ENCODE results near the gene GABRB3. TPM values are rescaled to one million over a fixed set of nuclear protein-coding genes. Genes with fewer than 3 reads are reported as not detected.

Gene GABRB3
- total RNA-seq, 2 experiments from 2014 or later, result 0.11 to 0.13 TPM

DNA sequence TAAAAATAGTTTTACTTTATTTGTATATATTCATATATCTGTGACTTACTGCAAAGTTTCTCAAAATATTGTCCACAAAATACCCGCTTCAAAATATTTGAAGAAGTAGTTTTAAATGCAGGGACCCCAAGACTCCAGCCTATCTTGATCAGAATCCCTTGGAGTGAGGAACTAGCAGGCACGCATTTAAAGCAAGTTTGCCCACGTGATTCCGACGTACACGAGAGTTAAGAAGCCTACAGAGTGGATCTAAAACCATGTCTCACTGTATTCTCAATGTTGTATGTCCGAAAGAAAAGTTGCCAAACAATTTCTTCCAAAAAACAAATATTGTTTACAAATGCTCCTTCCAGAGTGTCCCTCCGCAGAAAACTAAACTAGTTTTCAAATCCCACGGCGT, 1.7 kb downstream of the GABRB3 start:
- Mint-ChIP-seq H3K4me1 (ENCODE audit: low read depth) (peaks cover 2% of the 10 kb centered on the region), H3K36me3 (ENCODE audit: low read depth) (peaks cover 5% of the 10 kb centered on the region), H3K27me3 (ENCODE audit: low read depth) (peaks cover 16% of the 10 kb centered on the region), H3K27ac (no peak overlapping the region), H3K4me3 (no peak overlapping the region), H3K9me3 (ENCODE audit: insufficient read depth) (peaks cover 8% of the 10 kb centered on the region)
- ATAC-seq, result no peak
- CTCF ChIA-PET, result no interaction called here
- no peak for DNase-seq
- POLR2A ChIA-PET, result no interaction called here

DNA sequence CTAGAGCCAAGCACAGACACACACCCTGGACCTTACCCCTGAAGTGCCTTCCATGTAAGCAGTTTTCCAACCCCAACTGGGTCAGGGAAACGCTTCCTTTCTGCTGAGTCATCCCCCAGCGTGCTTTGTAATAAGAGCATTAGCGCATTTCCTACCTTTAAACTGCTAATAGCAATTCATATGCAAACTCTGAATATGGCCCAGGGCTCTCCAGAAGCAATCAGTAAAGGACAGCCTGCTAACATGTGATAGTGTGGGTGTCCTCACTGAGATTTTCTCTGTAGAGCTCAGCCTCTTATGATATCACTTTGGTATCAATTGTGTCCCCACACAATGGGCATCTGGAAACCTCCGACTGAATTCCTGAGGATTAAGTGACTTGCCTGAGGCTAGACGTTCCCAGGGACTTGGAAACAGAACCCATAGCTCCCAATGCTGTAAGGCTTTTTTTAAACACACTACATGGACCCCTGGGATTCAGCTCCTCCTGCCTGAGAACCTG, 5.6 kb downstream of the GABRB3 start:
- ChIA-PET CTCF (no interaction called here), POLR2A (no interaction called here)
- peaks cover 12% of the 10 kb centered on the region for H3K27me3 Mint-ChIP-seq (ENCODE audit: low read depth)

DNA sequence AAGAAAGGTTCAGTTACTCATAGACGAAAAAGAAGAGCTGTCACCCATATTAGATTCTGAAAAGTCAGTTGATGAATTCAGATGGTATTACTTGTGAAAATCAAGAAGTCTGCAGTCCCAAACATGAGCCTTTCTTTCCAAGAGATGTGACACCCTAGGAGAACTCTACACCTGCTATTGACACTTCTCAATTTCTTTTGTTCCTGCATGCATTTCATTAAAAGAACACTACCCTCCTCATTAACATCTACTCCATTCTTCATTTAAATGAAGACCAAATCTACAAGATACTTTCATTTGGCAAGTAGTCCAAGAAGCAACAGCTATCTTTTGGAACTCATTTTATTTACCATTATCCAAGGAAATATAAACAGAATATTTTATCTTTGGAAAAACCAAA, 6.6 kb downstream of the GABRB3 start:
- POLR2A ChIA-PET, result no interaction called here
- CTCF ChIA-PET, result no interaction called here
- H3K27me3 Mint-ChIP-seq (ENCODE audit: low read depth), result peaks cover 6% of the 10 kb centered on the region
- no peaks in the 10 kb centered on the region for H3K4me1 Mint-ChIP-seq (ENCODE audit: low read depth)
- DNase-seq, result no peak
- peaks cover 7% of the 10 kb centered on the region for H3K9me3 Mint-ChIP-seq (ENCODE audit: insufficient read depth)
- H3K36me3 Mint-ChIP-seq (ENCODE audit: low read depth), result no peaks in the 10 kb centered on the region
- H3K27ac Mint-ChIP-seq, result no peak overlapping the region
- no peak overlapping the region for H3K4me3 Mint-ChIP-seq
- ATAC-seq, result no peak

More for the DNA sequence above, 5.6 kb downstream of the GABRB3 start:
- ATAC-seq, result no peak
- H3K9me3 Mint-ChIP-seq (ENCODE audit: insufficient read depth), result peaks cover 11% of the 10 kb centered on the region
- no peak for DNase-seq
- H3K27ac Mint-ChIP-seq, result no peak overlapping the region
- H3K36me3 Mint-ChIP-seq (ENCODE audit: low read depth), result peaks cover 5% of the 10 kb centered on the region
- H3K4me1 Mint-ChIP-seq (ENCODE audit: low read depth), result no peaks in the 10 kb centered on the region
- no peak overlapping the region for H3K4me3 Mint-ChIP-seq

DNA sequence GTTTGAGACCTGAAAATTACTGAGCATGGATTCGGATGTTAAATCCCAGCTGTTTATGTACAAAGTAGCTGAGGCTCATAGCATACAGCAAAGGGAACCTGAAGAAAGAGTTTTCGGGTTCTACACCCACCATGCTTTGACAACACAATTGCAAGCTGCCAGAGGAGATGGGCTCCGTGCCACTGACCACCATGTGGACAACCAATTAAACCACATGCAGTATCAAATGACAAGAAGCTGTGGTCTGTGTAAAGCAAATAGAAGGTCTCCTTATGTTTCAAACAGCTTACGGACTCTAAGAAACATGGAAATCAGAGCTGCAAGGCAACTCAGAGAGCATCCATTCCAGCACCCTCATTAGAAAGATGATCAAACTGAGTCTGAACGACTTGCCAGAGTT, 12.9 kb downstream of the GABRB3 start:
- H3K27ac Mint-ChIP-seq, result no peak overlapping the region
- DNase-seq (no peak), ATAC-seq (no peak)
- ChIA-PET POLR2A (no interaction called here), CTCF (no interaction called here)
- H3K36me3 Mint-ChIP-seq (ENCODE audit: low read depth), result no peaks in the 10 kb centered on the region
- H3K4me1 Mint-ChIP-seq (ENCODE audit: low read depth), result no peaks in the 10 kb centered on the region
- no peak overlapping the region for H3K4me3 Mint-ChIP-seq
- peaks cover 4% of the 10 kb centered on the region for H3K9me3 Mint-ChIP-seq (ENCODE audit: insufficient read depth)
- no peaks in the 10 kb centered on the region for H3K27me3 Mint-ChIP-seq (ENCODE audit: low read depth)

DNA sequence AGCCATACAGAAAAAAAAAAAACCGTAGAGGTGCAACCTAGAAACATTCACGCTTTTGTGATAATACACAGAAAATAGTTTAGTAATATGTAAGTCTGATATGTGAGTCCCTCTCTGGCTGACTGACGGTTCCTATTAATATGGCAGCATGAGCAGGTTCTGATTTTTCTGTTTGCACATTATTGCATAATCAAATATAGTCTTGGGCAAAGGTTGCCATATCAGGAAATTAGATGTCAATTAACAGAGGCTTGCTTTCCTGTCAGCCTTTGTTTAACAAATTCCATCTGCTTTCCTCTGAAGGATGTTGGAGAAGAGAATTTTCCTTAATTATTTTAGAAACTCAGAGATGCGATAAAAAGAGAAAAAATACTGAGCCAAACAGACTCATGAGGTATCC, 14.8 kb downstream of the GABRB3 start:
- no peaks in the 10 kb centered on the region for H3K36me3 Mint-ChIP-seq (ENCODE audit: low read depth)
- H3K27ac Mint-ChIP-seq, result no peak overlapping the region
- H3K9me3 Mint-ChIP-seq (ENCODE audit: insufficient read depth), result no peaks in the 10 kb centered on the region
- ATAC-seq (no peak), DNase-seq (no peak)
- H3K4me1 Mint-ChIP-seq (ENCODE audit: low read depth), result no peaks in the 10 kb centered on the region
- ChIA-PET CTCF (no interaction called here), POLR2A (no interaction called here)
- no peaks in the 10 kb centered on the region for H3K27me3 Mint-ChIP-seq (ENCODE audit: low read depth)
- no peak overlapping the region for H3K4me3 Mint-ChIP-seq

DNA sequence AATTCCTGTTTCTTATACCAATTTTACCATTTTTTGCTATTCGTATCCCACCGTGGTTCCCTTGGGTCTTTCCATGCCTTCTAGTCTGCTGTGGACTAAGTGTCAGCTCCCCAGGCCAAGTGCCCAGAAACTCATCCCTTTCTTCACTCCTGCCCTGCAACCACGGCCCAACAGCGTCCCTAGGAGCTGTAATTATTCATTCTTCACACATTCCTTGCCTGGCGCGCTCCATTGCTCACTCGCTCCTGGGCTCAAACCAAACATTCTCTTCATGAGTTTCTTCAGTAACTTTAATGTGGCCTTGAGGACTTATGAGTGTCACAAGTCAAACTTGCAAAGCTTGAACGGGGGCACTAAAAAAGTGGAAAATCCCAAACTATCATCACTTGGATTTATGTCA, 15.7 kb downstream of the GABRB3 start:
- ChIA-PET CTCF (no interaction called here), POLR2A (no interaction called here)
- Mint-ChIP-seq H3K36me3 (ENCODE audit: low read depth) (no peaks in the 10 kb centered on the region), H3K27me3 (ENCODE audit: low read depth) (no peaks in the 10 kb centered on the region), H3K4me1 (ENCODE audit: low read depth) (no peaks in the 10 kb centered on the region), H3K9me3 (ENCODE audit: insufficient read depth) (no peaks in the 10 kb centered on the region), H3K4me3 (no peak overlapping the region), H3K27ac (no peak overlapping the region)
- ATAC-seq (no peak), DNase-seq (no peak)

DNA sequence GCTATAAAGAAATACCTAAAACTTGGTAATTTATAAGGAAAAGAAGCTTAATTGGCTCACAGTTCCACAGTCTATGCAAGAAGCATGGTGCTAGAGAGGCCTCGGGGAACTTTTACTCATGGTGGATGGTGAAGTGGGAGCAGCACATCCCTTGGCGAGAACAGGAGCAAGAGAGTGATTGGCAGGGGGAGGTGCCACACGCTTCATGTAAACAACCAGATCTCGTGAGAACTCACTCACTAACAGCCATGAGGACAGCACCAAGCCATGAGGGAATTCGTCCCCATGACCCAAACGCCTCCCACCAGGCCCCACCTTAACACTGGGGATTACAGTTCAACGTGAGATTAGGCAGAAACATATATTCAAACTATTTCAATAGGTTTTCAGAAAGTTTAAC, 28.0 kb downstream of the GABRB3 start:
- ChIA-PET CTCF (no interaction called here), POLR2A (no interaction called here)
- no peak for ATAC-seq
- no peak overlapping the region for H3K27ac Mint-ChIP-seq
- H3K4me1 Mint-ChIP-seq (ENCODE audit: low read depth), result no peaks in the 10 kb centered on the region
- DNase-seq, result no peak
- no peak overlapping the region for H3K4me3 Mint-ChIP-seq
- H3K27me3 Mint-ChIP-seq (ENCODE audit: low read depth), result no peaks in the 10 kb centered on the region
- peaks cover 7% of the 10 kb centered on the region for H3K9me3 Mint-ChIP-seq (ENCODE audit: insufficient read depth)
- no peaks in the 10 kb centered on the region for H3K36me3 Mint-ChIP-seq (ENCODE audit: low read depth)

DNA sequence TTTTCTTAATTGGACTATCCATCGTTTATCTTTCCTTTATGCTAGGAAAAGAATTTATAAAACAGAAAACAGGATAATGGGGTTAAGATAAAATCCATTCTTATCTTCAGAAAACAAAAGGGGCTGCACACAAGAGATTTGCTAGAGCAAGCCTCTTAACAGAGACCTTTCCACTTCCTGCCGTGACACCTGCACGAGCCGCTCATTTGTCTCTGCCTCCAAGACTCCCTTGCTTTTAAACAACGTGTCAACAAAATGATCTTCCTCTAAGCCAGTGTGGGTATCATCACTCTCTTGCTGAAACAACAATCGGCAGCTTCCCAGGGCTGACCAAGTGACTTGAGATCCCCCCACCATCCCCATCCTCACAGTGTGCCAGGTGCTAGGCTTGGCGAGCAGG, 33.1 kb downstream of the GABRB3 start:
- POLR2A ChIA-PET, result no interaction called here
- no peaks in the 10 kb centered on the region for H3K36me3 Mint-ChIP-seq (ENCODE audit: low read depth)
- H3K9me3 Mint-ChIP-seq (ENCODE audit: insufficient read depth), result peaks cover 10% of the 10 kb centered on the region
- DNase-seq (no peak), ATAC-seq (no peak)
- no peak overlapping the region for H3K4me3 Mint-ChIP-seq
- H3K4me1 Mint-ChIP-seq (ENCODE audit: low read depth), result no peaks in the 10 kb centered on the region
- no peak overlapping the region for H3K27ac Mint-ChIP-seq
- CTCF ChIA-PET, result no interaction called here
- no peaks in the 10 kb centered on the region for H3K27me3 Mint-ChIP-seq (ENCODE audit: low read depth)

DNA sequence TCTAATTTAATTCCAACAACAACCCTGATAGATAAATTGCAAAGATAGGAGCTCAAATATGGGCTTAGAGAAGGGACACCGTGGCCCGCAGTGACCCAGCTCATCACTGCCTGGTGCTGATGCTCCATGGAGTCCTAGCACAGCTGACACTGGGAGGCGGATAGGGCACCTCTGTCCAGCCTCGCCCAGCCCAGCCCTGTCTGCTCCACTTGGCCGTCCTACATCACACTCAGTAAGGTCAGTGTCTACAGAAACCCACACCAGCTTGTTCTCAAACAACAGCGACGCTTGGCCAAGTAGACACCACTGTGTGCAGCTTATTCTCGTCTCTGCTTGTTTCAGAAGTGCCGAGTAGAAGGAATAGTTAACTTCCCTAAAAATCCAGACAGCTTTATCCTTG, 33.9 kb downstream of the GABRB3 start:
- Mint-ChIP-seq H3K36me3 (ENCODE audit: low read depth) (no peaks in the 10 kb centered on the region), H3K4me1 (ENCODE audit: low read depth) (no peaks in the 10 kb centered on the region), H3K9me3 (ENCODE audit: insufficient read depth) (peaks cover 10% of the 10 kb centered on the region), H3K27me3 (ENCODE audit: low read depth) (no peaks in the 10 kb centered on the region), H3K27ac (no peak overlapping the region), H3K4me3 (no peak overlapping the region)
- ChIA-PET CTCF (no interaction called here), POLR2A (no interaction called here)
- DNase-seq, result no peak
- ATAC-seq, result no peak

DNA sequence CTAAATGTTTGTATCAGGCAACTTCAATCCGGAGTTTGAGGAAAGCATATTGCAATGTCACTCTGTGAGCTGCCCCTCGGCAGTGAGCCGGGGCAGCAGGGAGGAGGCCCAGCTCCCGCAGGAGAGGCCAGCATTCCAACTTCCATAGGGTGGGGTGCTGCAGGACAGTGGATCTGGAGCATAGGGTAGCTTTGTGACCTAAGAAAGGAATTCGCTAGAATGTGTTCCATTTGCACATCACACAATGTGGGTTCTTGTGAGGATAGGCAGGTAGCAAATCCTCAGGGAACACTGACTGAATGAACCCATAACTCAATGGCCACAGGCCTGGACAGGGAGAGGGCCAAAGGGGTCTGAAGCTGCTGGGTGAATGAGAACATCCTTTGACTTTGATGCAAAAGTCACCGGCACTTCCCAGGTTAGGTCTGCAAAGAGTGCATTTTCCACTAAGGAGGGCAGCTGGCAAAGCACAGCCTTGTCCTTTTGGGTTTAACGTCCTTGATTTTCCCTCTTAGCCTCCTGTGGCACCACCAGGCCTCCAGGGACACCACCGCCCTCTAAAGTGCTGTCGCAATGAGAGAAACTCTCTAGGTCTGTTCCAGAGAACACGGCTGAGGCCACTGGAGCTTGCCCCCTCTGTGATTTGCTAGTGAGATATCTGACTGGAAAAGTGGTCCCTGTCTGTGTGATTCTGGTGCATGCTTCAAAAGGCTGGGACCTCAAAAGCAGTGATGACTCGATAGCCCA, 36.2 kb downstream of the GABRB3 start:
- Mint-ChIP-seq H3K4me1 (ENCODE audit: low read depth) (no peaks in the 10 kb centered on the region), H3K4me3 (no peak overlapping the region), H3K27me3 (ENCODE audit: low read depth) (no peaks in the 10 kb centered on the region), H3K36me3 (ENCODE audit: low read depth) (no peaks in the 10 kb centered on the region), H3K9me3 (ENCODE audit: insufficient read depth) (peaks cover 17% of the 10 kb centered on the region), H3K27ac (no peak overlapping the region)
- POLR2A ChIA-PET, result interaction anchor here (0.6 kb wide), 1 partner anchor 1272 kb away, joined by 3 read pairs; no protein-coding TSS in a partner anchor
- DNase-seq, result no peak
- CTCF ChIA-PET, result no interaction called here
- ATAC-seq, result no peak

DNA sequence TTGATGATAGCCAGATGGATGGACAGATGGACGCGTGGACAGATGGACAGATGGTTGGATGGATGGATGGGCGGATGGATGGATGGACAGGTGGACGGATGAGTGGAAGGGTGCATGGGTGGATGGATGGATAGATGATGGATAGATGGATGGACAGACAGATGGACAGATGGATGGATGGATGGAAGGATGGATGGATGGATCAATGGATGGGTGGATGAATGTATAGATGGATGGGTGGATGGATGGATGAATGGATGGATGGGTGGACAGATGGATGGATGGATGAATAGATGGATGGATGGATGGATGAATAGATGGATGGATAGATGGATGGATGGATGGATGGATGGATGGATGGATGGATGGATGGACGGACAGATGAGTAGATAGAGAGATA, 40.9 kb downstream of the GABRB3 start:
- Mint-ChIP-seq H3K27me3 (ENCODE audit: low read depth) (no peaks in the 10 kb centered on the region), H3K36me3 (ENCODE audit: low read depth) (no peaks in the 10 kb centered on the region), H3K9me3 (ENCODE audit: insufficient read depth) (peaks cover 21% of the 10 kb centered on the region), H3K4me3 (no peak overlapping the region), H3K4me1 (ENCODE audit: low read depth) (no peaks in the 10 kb centered on the region), H3K27ac (no peak overlapping the region)
- POLR2A ChIA-PET, result no interaction called here
- CTCF ChIA-PET, result no interaction called here
- ATAC-seq, result no peak
- no peak for DNase-seq

DNA sequence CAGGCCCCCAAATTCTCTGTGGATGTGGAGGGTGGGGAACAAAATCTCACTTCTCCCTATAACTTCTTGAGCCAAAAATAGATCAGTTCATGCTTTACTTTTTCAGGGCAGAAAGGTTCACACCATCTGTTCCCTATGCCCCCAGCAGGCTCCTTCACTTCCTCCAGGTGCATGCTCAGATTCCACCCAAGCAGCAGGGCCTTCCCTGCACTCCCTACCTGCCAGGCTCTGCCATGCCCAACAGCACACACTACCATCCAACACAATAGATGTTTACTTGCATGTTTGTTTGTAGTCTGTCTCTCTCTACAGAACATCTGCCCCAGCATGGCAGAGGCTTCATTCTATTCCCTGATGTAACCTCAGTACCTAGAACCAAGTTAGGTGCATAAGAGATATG, 43.3 kb downstream of the GABRB3 start:
- ATAC-seq (no peak), DNase-seq (no peak)
- Mint-ChIP-seq H3K4me3 (no peak overlapping the region), H3K4me1 (ENCODE audit: low read depth) (no peaks in the 10 kb centered on the region), H3K36me3 (ENCODE audit: low read depth) (no peaks in the 10 kb centered on the region), H3K27me3 (ENCODE audit: low read depth) (no peaks in the 10 kb centered on the region), H3K9me3 (ENCODE audit: insufficient read depth) (peaks cover 19% of the 10 kb centered on the region), H3K27ac (no peak overlapping the region)
- ChIA-PET CTCF (no interaction called here), POLR2A (interaction anchor here (0.9 kb wide), 1 partner anchor 1801 kb away, joined by 3 read pairs; no protein-coding TSS in a partner anchor)

DNA sequence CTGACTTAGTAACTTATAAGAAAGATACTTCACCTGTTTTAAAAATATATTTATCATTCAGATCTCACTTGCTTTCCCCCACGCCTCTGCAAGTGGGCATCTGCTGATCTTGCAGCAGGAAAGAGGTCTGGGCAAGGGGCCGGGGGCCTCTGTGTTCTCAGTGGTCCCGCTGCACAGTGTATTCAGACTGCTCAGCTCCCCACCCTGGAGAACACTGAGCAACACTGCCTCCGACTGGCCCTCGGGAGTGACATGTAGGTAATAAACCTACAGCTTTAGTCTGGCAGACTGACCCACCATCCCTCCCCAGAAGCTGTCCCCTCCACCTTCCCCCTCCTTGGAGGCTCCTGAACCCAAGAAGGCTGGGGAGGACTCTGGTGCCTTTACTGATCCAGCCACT, 43.8 kb downstream of the GABRB3 start:
- ATAC-seq, result no peak
- ChIA-PET CTCF (no interaction called here), POLR2A (interaction anchor here (0.9 kb wide), 1 partner anchor 1800 kb away, joined by 3 read pairs; no protein-coding TSS in a partner anchor)

More for the DNA sequence above, 43.8 kb downstream of the GABRB3 start:
- peaks cover 19% of the 10 kb centered on the region for H3K9me3 Mint-ChIP-seq (ENCODE audit: insufficient read depth)
- H3K36me3 Mint-ChIP-seq (ENCODE audit: low read depth), result no peaks in the 10 kb centered on the region
- no peak overlapping the region for H3K4me3 Mint-ChIP-seq
- no peaks in the 10 kb centered on the region for H3K27me3 Mint-ChIP-seq (ENCODE audit: low read depth)
- no peak overlapping the region for H3K27ac Mint-ChIP-seq
- no peak for DNase-seq
- no peaks in the 10 kb centered on the region for H3K4me1 Mint-ChIP-seq (ENCODE audit: low read depth)
